Keratinocyte (primary cell): Measurements from ENCODE around the gene NOL9. TPM values are rescaled to one million over a fixed set of nuclear protein-coding genes. Genes with fewer than 3 reads are reported as not detected.

Experiments
- DNase-seq: peaks from one replicate; pipeline ENCODE4 v3.0.0-alpha.2; 2011; ENCODE audit warnings: low read depth, missing footprints, low spot score
- FAIRE-seq: peaks from 2 replicates; lab custom pipeline; 2011; peaks lifted over from hg19 to GRCh38; lab: Jason Lieb, UNC
- H2AFZ ChIP-seq: 2 replicates; pipeline ENCODE4 v1.6.0; 2012; ENCODE audit warnings: low read length, control low read depth, inconsistent platforms; ENCODE audit not compliant: control insufficient read depth
- H3K27ac ChIP-seq: 2 replicates; pipeline ENCODE4 v1.5.1; 2011; ENCODE audit warnings: low read length; ENCODE audit not compliant: control insufficient read depth, insufficient read depth
- H3K27me3 ChIP-seq: 3 replicates; pipeline ENCODE4 v1.6.0; 2011; ENCODE audit warnings: low read length; ENCODE audit not compliant: control insufficient read depth, insufficient read depth; ENCODE audit errors: extremely low read depth
- H3K36me3 ChIP-seq, 2 experiments: 2 replicates in 1 of 2; 3 replicates in 1 of 2; pipeline ENCODE4 v1.5.1; 2011; ENCODE audit warnings: low read length in 2 of 2, mild to moderate bottlenecking in 1 of 2; ENCODE audit not compliant: control insufficient read depth in 2 of 2, insufficient read depth in 2 of 2; ENCODE audit errors: extremely low read depth in 1 of 2
- H3K4me1 ChIP-seq: 3 replicates; pipeline ENCODE4 v1.5.1; 2011; ENCODE audit warnings: low read length; ENCODE audit not compliant: control insufficient read depth, insufficient read depth; ENCODE audit errors: extremely low read depth
- H3K4me2 ChIP-seq: 3 replicates; pipeline ENCODE4 v1.6.0; 2011; ENCODE audit warnings: low read depth, low read length; ENCODE audit not compliant: control insufficient read depth, insufficient read depth; ENCODE audit errors: extremely low read depth
- H3K4me3 ChIP-seq, 3 experiments: fragments of 200-600 bp in 1 of 3; sonication (generic) in 1 of 3; 2 replicates in 2 of 3; 3 replicates in 1 of 3; pipeline ENCODE4 v1.5.1; 2011 to 2016; ENCODE audit warnings: low read length in 3 of 3, mild to moderate bottlenecking in 3 of 3, control low read depth in 2 of 3, inconsistent platforms in 1 of 3, low read depth in 1 of 3, mixed read lengths in 1 of 3, mixed run types in 1 of 3, moderate library complexity in 1 of 3; ENCODE audit not compliant: control insufficient read depth in 2 of 3, insufficient read depth in 2 of 3; ENCODE audit errors: extremely low read depth in 1 of 3
- H3K79me2 ChIP-seq: 2 replicates; pipeline ENCODE4 v1.6.0; 2012; ENCODE audit warnings: low read length; ENCODE audit not compliant: control insufficient read depth, insufficient read depth
- H3K9ac ChIP-seq: 3 replicates; pipeline ENCODE4 v1.6.0; 2011; ENCODE audit warnings: low read length; ENCODE audit not compliant: control insufficient read depth, insufficient read depth; ENCODE audit errors: extremely low read depth
- H3K9me1 ChIP-seq: 3 replicates; pipeline ENCODE4 v1.6.0; 2011; ENCODE audit warnings: low read length; ENCODE audit not compliant: control insufficient read depth, insufficient read depth; ENCODE audit errors: extremely low read depth
- H3K9me3 ChIP-seq: 2 replicates; pipeline ENCODE4 v1.5.1; 2012; ENCODE audit warnings: low read depth, low read length; ENCODE audit not compliant: control insufficient read depth
- H4K20me1 ChIP-seq: 3 replicates; pipeline ENCODE4 v1.6.0; 2011; ENCODE audit warnings: low read length; ENCODE audit not compliant: control insufficient read depth, insufficient read depth; ENCODE audit errors: extremely low read depth
- CTCF ChIP-seq, 3 experiments: IDR thresholded peaks in 1 of 3; conservative IDR thresholded peaks in 1 of 3; optimal IDR thresholded peaks in 1 of 3; 2 replicates in 2 of 3; 3 replicates in 1 of 3; pipeline versions ENCODE3 to v1.5.1; 2011; ENCODE audit warnings: low read length in 3 of 3, mild to moderate bottlenecking in 3 of 3, moderate library complexity in 2 of 3, control low read depth in 1 of 3, inconsistent platforms in 1 of 3; ENCODE audit not compliant: insufficient read depth in 2 of 3; ENCODE audit errors: extremely low read depth in 1 of 3
- EZH2 ChIP-seq: IDR thresholded peaks from one replicate; pipeline ENCODE4 v1.6.1; 2012; ENCODE audit warnings: inconsistent platforms, mild to moderate bottlenecking, low read length, moderate library complexity
- dilution Hi-C: fragments of 300-500 bp; cut with MboI; formaldehyde crosslinking; loops from one replicate; pipeline ENCODE4 v1.7.0; 2020; ENCODE audit warnings: low sequenced_read_pairs; ENCODE audit not compliant: extremely low pct_ligation_motif_present
- polyA minus RNA-seq, 3 experiments: library from RNA; depleted of rRNA, polyadenylated mRNA; stranded (reverse); fragments of >200 nt; gene quantifications; 1 replicate in 1 of 3; 2 replicates in 1 of 3; 3 replicates in 1 of 3; pipeline ENCODE4 v1.2.3, GENCODE V29; 2011
- polyA plus RNA-seq, 5 experiments: library from polyadenylated mRNA; depleted of rRNA in 3 of 5; stranded (reverse) in 3 of 5; stranded (forward) in 1 of 5; unstranded in 1 of 5; fragments of >200 nt; gene quantifications; 1 replicate in 1 of 5; 2 replicates in 3 of 5; 3 replicates in 1 of 5; pipeline versions ENCODE4 v1.2.1 to v1.2.3, GENCODE V29; 2011 to 2012; ENCODE audit warnings: missing spikeins in 2 of 5, low read depth in 1 of 5, low replicate concordance in 1 of 5

Gene NOL9
- polyA plus RNA-seq: 13.7 to 24.6 TPM (median 23.2 TPM) in 3 replicates
- polyA plus RNA-seq (2011; ENCODE audit: low read depth): 6.0 TPM
- polyA plus RNA-seq (2011; cell fraction: cytosol; rRNA removed): 10.7 and 21.0 TPM in 2 replicates
- polyA plus RNA-seq (2011; cell fraction: nucleus; rRNA removed): 35.6 and 37.3 TPM in 2 replicates
- polyA plus RNA-seq (2012; ENCODE audit: low replicate concordance): 5.6 and 9.4 TPM in 2 replicates
- polyA minus RNA-seq: 13.0 to 31.4 TPM (median 25.7 TPM) in 3 replicates
- 10.7 TPM for polyA minus RNA-seq (2011; cell fraction: cytosol; rRNA and poly(A)+ RNA removed)
- polyA minus RNA-seq (2011; cell fraction: nucleus; rRNA and poly(A)+ RNA removed): 19.4 and 35.4 TPM in 2 replicates

DNA sequence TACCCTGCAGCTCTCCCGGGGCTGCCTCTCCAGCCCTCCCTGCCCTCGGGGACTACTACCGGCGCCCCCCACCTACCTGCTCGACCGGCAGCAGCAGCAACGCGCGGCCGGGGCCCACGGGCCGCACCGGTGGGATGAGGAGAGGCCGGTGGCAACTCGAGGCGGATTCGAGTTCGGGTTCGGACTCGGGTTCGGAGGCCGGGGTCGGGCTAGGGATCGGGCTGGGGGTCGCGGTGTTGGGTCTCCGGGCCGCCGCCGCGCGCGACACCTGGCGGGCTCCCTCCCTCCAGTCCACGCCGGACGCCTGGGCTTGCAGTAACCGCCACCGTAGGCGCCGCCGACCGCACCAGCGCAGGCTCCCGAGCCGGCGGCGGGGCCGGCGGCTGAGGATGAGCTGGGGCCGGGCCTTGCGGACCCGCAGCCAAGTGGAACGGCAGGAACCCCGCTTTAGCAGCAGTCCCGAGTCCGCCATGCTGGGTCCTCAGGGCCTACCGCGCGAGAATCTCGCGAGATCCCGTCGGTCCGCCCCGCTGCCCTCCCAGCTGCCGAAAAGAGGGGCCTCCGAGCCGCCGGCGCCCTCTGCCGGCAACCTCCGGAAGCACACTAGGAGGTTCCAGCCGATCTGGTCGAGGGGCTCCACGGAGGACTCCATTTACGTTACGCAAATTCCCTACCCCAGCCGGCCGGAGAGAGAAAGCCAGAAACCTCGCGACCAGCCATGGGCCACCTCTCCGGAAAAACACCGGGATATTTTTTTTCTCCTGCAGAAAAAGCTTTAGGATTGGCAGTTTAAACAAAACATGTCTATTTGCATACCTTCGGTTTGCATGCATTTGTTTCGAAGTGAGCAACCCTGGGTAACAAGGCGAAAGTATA is at the start of gene NOL9:
NOL9 (minus strand) TSS at position 483 of the 876 bp plus-strand sequence; CDS start at position 472, 11 bp downstream.
- H4K20me1 ChIP-seq: no peaks in the 10 kb centered on the region
- dilution Hi-C loops: no loop called here
- H3K4me1 ChIP-seq: peaks cover 11% of the 10 kb centered on the region
- TF ChIP-seq EZH2: no peak
- TF ChIP-seq CTCF (optimal IDR thresholded peaks at IDR 0.05 in 1 of 3, IDR thresholded peaks at IDR 0.05 in 1 of 3, conservative IDR thresholded peaks at IDR 0.05 in 1 of 3; ENCODE audit: extremely low read depth in 1 of 3, insufficient read depth in 2 of 3, low read length in 3 of 3): peak; percentile 83 to 99 (median 87)
- H2AFZ ChIP-seq: peak within 1 kb of the TSS; percentile 91
- peak within 1 kb of the TSS; percentile 94 to 100 (median 96) for H3K4me3 ChIP-seq
- H3K27ac ChIP-seq: peak within 1 kb of the TSS; percentile 76
- H3K9me1 ChIP-seq: no peaks in the 10 kb centered on the region
- peaks cover 28% of the 10 kb centered on the region for H3K79me2 ChIP-seq
- DNase-seq (peak; percentile 48), FAIRE-seq (peak; percentile 76)
- no peaks in the 10 kb centered on the region for H3K9me3 ChIP-seq
- H3K4me2 ChIP-seq: peak within 1 kb of the TSS; percentile 97
- H3K9ac ChIP-seq: peak within 1 kb of the TSS; percentile 94
- no peaks in the 10 kb centered on the region for H3K27me3 ChIP-seq
- H3K36me3 ChIP-seq: peaks cover 6 to 14% of the 10 kb centered on the region in 2 experiments

DNA sequence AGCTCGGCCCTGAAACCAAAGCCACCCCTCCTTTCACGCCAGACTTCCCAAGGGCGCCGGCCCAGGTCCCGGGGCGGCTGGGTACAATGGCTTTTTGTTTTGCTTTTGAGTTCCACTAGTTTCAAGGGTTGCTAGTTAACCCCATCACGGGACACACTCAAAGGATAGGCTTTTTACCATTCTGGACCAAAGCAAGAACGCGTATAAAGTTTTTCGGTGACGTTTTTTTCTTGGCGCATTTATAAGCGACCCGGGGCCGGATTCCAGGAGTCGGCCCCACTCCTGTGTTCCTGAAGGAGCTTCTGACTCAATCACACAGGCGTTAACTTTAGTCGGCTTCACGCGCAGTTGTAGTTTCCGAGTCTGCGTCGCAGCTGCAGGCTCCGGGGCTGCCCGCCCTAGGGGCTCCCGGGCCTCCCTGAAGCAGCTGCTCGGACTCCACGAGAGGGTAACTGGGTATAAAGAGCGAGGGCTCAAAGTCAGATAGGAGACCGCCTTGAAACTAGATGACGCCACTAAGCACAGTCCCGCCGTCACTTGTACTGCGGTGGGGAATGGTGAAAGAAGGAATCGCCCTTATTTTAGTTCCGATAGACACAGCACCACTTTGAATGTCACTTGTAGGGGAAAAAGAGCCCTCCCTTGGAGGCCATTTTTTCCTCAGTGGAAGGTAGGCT is 49.1 kb upstream of the NOL9 start:
- H3K36me3 ChIP-seq: peaks cover 5 to 13% of the 10 kb centered on the region in 2 experiments
- H2AFZ ChIP-seq: peak overlapping the region; percentile 71
- peaks cover 21% of the 10 kb centered on the region for H4K20me1 ChIP-seq
- DNase-seq: no peak
- dilution Hi-C loops: no loop called here
- FAIRE-seq: no peak
- H3K9me3 ChIP-seq: no peaks in the 10 kb centered on the region
- peak overlapping the region; percentile 41 to 74 (median 74) for H3K4me3 ChIP-seq
- H3K9me1 ChIP-seq: no peaks in the 10 kb centered on the region
- TF ChIP-seq CTCF (optimal IDR thresholded peaks at IDR 0.05 in 1 of 3, IDR thresholded peaks at IDR 0.05 in 1 of 3, conservative IDR thresholded peaks at IDR 0.05 in 1 of 3; ENCODE audit: extremely low read depth in 1 of 3, insufficient read depth in 2 of 3, low read length in 3 of 3) (no peak), EZH2 (no peak)
- peak overlapping the region; percentile 95 for H3K4me2 ChIP-seq
- peaks cover 41% of the 10 kb centered on the region for H3K79me2 ChIP-seq
- no peaks in the 10 kb centered on the region for H3K27me3 ChIP-seq
- peaks cover 35% of the 10 kb centered on the region for H3K4me1 ChIP-seq
- peak overlapping the region; percentile 97 for H3K27ac ChIP-seq
- peak overlapping the region; percentile 100 for H3K9ac ChIP-seq
